ENCODE data around the gene CDKAL1.
"Not testable (repeated sequence)": the region's sequence is repeated elsewhere in the genome, so short reads cannot be mapped to it uniquely, and the experiment has no call there.

CDKAL1 gene

GRCh38 chr6:21048047-21048446, 513.8 kb downstream of the CDKAL1 start:
- no peak for DNase-seq

DNA sequence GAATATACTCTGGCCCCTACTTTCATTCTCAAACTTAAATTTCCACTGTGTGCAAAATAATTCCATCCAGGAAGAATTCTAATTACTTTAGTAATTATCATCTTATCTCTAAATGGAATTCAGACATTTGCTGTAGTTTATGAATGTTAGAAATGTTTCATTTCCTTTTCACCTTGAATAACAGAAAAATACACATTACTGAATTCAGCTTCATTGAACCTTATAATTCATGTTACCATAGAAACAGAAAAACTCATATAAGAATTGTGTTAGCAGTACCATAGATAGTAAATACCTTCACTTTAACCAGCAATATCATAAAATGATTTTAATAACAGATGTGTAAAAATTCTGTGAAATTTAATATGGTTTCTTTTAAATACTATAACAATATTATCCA, 514.9 kb downstream of the CDKAL1 start:
- DNase-seq = no peak

DNA sequence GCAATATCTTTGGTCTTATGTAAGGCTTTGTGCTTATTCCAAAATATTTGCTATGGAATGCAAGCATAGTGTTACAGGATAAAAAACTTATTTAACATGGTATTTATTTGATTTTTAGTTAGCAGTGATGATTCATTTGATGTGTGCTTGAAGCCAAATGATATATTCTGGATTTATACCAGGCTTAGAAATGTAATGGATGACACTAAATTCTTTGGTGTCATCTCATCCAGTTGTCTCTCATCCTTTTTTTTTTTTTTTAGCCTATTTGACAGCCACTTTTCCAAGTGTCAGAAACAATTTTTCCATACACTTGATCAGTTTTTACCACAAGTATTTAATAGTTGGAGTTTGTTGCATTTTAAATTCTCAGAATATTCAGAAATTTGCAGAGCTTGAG, 515.3 kb downstream of the CDKAL1 start:
- no peak for DNase-seq

GRCh38 chr6:21050935-21051334, 516.7 kb downstream of the CDKAL1 start:
- DNase-seq = no peak

DNA sequence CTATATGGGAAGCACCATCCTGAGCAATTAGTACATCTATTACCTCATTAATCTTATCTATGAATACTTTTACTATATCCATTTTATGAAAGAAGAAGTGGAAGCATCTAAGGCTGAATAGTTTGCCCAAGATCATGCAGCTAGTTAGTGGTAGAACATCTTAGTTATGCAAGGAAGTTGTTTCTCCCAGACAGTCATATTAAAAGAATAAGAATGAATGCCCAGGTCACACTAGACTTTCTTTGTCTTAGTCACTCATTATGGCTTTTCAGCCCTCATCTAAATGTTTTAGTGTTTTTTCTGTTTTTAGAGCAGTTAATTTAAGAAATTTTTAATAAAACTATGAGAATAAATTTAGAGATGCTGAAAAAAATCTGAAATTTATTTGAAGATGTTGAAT, 517.5 kb downstream of the CDKAL1 start:
- no peak for DNase-seq

- DNase-seq = no peak
Observed at GRCh38 chr6:21053612-21054011, 519.4 kb downstream of the CDKAL1 start.

- not testable (repeated sequence) for DNase-seq
Observed at GRCh38 chr6:21055480-21055879, 521.2 kb downstream of the CDKAL1 start.

DNA sequence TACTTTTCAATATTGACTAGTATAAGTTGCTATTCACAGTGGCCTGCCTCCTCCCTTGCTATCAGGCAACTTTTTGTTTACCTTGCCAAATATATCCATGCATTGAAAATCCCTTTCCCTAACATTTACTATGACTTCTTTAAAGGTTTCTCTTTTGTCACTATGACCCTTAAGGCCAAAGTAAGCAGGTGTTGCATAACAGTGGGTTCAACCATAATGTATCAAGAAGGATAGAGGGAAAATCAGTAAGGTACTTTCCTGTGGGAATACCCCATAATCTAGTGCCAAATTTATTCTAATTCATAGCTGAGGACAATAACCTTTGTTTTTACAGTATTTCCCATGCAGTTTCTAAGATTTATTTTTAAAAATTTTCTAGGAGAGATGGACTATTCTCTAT, 527.6 kb downstream of the CDKAL1 start:
- no peak for DNase-seq

GRCh38 chr6:21064756-21065340, 530.6 kb downstream of the CDKAL1 start:
- no peak for DNase-seq

GRCh38 chr6:21067521-21067920, 533.3 kb downstream of the CDKAL1 start:
- peak in 1 of 2 donors; percentile 39 for DNase-seq

- no peak for DNase-seq
Observed at GRCh38 chr6:21070620-21071019, 536.4 kb downstream of the CDKAL1 start.

- no peak for DNase-seq
Observed at GRCh38 chr6:21071780-21072468, 537.7 kb downstream of the CDKAL1 start.

GRCh38 chr6:21073318-21073839, 539.1 kb downstream of the CDKAL1 start:
- DNase-seq = no peak

- no peak for DNase-seq
Observed at GRCh38 chr6:21074484-21074883, 540.2 kb downstream of the CDKAL1 start.

- no peak for DNase-seq
Observed at GRCh38 chr6:21075986-21076385, 541.7 kb downstream of the CDKAL1 start.

DNA sequence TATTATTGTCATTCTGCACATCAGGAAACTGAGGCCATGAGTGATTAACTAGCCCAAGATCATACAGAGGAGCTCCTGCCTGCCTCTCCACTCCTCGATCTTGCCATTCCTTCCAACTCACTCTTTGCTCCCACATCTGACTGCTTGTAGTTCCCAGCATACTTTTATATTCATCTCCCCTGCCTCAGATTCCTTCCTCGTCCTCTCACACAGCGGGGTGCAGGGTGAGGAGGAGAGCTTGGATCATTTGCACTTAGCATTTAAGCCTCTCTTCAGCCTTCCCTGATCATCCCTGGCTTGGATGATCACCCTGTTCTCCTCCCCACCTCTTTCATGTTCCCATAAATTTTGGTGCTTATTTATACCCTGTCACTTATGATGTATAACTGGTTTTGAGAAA, 544.2 kb downstream of the CDKAL1 start:
- DNase-seq = no peak

DNA sequence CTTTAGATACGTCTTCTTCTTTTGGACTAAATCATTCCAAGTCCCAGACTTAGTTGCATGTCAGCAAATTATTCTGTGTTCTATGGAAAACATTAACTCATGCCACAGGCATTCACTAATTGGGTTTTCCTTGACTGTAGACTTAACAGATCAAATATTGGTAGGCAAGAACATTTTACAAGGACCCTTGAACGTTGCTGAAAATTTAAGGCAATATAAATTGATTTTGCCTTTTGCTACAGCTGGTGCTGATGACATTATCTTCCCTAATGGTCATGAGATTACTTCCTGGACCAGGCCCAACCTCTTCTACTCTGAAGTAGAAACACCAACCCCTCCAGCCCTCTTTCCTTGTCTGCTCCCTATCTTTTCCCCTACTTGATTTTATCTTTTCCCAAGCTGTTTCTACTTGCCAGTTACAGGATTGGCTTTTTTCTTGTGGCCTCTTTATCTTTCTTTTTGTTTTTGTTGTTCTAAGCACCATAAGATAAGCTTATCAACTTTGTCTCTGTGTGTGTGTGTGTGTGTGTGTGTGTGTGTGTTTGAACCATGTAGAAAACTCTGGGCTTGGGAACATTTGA, 545.3 kb downstream of the CDKAL1 start:
- no peak for DNase-seq

GRCh38 chr6:21080221-21080620, 546.0 kb downstream of the CDKAL1 start:
- no peak for DNase-seq

- no peak for DNase-seq
Observed at GRCh38 chr6:21082091-21082490, 547.8 kb downstream of the CDKAL1 start.

DNA sequence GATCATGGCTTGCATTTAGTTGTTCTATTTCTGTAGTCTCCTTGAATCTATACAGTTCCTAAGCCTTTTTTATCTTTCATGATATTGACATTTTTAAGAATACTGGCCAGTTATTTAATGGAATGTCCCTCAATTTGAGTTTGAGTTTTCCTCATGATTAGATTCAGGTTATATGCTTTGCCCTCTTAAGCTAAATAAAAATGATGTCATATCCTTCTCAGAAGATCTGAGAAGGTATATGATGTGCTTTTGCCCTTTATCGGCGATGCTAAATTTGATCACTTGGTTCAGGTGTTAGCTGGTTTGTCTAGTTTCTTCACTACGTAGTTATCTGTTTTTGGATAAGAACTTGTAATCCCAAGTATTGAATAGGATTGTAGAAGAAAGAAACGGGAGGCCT, 549.5 kb downstream of the CDKAL1 start:
- DNase-seq = no peak

GRCh38 chr6:21084656-21085055, 550.4 kb downstream of the CDKAL1 start:
- no peak for DNase-seq

DNA sequence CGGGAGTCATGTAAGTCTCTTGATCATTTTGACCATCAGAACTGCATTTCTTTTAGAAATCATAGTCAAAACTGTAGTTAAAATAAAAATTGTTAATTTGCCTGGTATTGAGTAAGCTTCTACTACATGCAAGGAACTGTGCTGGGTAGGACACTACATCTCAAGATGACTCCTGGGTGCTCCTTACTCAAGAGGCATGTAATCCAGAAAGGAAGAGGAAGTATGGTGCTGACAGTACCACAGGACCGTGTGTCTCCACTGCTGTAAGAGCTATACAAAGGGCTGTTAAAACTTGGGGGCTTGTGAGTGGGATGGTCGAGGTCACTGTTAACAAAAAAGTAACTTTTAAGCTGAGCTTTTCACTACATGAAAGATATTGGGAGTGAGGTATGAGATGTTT, 551.0 kb downstream of the CDKAL1 start:
- no peak for DNase-seq

DNA sequence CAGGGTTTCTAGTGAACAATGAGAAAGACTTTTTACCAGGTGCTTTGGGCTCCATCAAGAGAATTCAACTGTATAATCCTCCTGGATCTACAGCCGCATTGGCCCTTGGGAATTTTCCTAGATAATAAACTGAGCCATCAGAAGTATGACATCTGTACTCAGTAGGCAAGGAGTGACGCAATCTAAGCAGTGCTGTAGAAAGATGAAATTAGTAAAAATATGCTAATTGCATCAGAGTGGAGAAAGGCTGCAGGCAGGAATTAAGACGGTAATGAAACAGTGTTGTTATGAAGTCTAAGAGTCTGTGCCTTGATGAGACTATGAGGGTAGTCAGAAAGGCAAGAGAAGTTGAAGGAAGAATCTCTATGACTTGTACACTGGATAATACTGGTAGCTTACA, 551.4 kb downstream of the CDKAL1 start:
- no peak for DNase-seq

GRCh38 chr6:21087188-21087587, 552.9 kb downstream of the CDKAL1 start:
- DNase-seq = no peak

All from bone marrow (tissue), 2 donors.